SU-DHL-6 (cell line): ENCODE measurements around the gene SLX4IP.

Experiments used
- EZH2phosphoT487 ChIP-seq: fragments of 200-600 bp; sonication (generic), shearing (Covaris generic); conservative IDR thresholded peaks from 2 replicates; pipeline ENCODE4 v1.6.1; 2018; ENCODE audit warnings: mild to moderate bottlenecking, antibody characterized with exemption, low read length, moderate library complexity, mixed read lengths
- TF ChIP-seq, protein P1 (sequence below): fragments of 200-600 bp; sonication (generic); IDR thresholded peaks from one replicate; pipeline ENCODE4 v1.5.1; 2017; ENCODE audit warnings: antibody characterized with exemption, mild to moderate bottlenecking, low read length, moderate library complexity; ENCODE audit not compliant: insufficient read depth, poor library complexity, severe bottlenecking

DNA sequence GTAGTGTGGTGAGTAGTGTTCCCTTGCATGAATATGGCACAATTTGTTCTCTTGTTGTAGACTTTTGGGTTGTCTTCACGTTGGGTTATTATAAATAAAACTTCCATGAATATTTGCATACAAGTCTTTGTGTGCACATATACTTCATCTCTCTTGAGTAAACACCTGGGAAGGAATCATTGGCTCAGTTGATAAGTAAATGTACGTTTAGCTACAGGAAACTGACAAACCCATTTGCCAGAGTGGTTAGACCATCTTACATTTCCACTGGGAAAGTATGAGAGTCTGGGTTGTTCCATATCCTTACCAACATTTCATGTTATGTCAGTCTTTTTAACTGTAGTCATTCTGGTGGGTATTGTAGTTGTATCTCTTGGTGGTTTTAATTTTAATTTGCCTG is 119.2 kb downstream of the SLX4IP start:
- TF ChIP-seq, protein P1, sequence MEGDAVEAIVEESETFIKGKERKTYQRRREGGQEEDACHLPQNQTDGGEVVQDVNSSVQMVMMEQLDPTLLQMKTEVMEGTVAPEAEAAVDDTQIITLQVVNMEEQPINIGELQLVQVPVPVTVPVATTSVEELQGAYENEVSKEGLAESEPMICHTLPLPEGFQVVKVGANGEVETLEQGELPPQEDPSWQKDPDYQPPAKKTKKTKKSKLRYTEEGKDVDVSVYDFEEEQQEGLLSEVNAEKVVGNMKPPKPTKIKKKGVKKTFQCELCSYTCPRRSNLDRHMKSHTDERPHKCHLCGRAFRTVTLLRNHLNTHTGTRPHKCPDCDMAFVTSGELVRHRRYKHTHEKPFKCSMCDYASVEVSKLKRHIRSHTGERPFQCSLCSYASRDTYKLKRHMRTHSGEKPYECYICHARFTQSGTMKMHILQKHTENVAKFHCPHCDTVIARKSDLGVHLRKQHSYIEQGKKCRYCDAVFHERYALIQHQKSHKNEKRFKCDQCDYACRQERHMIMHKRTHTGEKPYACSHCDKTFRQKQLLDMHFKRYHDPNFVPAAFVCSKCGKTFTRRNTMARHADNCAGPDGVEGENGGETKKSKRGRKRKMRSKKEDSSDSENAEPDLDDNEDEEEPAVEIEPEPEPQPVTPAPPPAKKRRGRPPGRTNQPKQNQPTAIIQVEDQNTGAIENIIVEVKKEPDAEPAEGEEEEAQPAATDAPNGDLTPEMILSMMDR, result no peak
- TF ChIP-seq EZH2phosphoT487, result no peak
